K562 (cell line): ENCODE results near the gene PDPK1. TPM values are rescaled to one million over a fixed set of nuclear protein-coding genes. Genes with fewer than 3 reads are reported as not detected.

ENCODE experiments used
- BDP1 ChIP-seq: IDR thresholded peaks from 3 replicates; pipeline ENCODE4 v1.6.1; 2011; ENCODE audit not compliant: insufficient read length, insufficient read depth
- CBX3 ChIP-seq, 2 experiments: IDR thresholded peaks; 1 replicate in 1 of 2; 2 replicates in 1 of 2; pipeline ENCODE4 v1.6.1; 2012; ENCODE audit warnings: inconsistent platforms in 2 of 2, low read length in 2 of 2, borderline replicate concordance in 1 of 2, control low read depth in 1 of 2
- CBX8 ChIP-seq: fragments of 200-600 bp; sonication (generic); IDR thresholded peaks from 2 replicates; pipeline ENCODE4 v1.6.1; 2012; ENCODE audit warnings: borderline replicate concordance, mixed run types, low read depth, mild to moderate bottlenecking, moderate library complexity, mixed read lengths, low read length, control low read depth, inconsistent platforms; ENCODE audit not compliant: poor library complexity, severe bottlenecking; ENCODE audit errors: extremely low read depth
- CHCHD3 ChIP-seq: fragments of 250-450 bp; sonication (Bioruptor Pico); IDR thresholded peaks from 2 replicates; pipeline ENCODE4 v2.1.2; 2022; ENCODE audit warnings: mild to moderate bottlenecking
- CHD4 ChIP-seq: fragments of 200-600 bp; sonication (generic); IDR thresholded peaks from 3 replicates; pipeline ENCODE4 v1.6.1; 2012; ENCODE audit warnings: low read depth, mild to moderate bottlenecking, mixed read lengths, low read length, inconsistent platforms; ENCODE audit not compliant: insufficient read depth, insufficient replicate concordance, poor library complexity, severe bottlenecking
- FOXP4 ChIP-seq: sonication (generic); formaldehyde crosslinking; IDR thresholded peaks from 2 replicates; pipeline ENCODE4 v1.8.0; 2022; ENCODE audit warnings: mild to moderate bottlenecking, missing genetic modification reagents, borderline replicate concordance
- HMGN3 ChIP-seq: IDR thresholded peaks from 2 replicates; pipeline ENCODE4 v1.6.1; 2011; ENCODE audit warnings: borderline replicate concordance, low read depth, mild to moderate bottlenecking, mixed read lengths, low read length; ENCODE audit not compliant: insufficient read length; ENCODE audit errors: extremely low read depth
- KDM4B ChIP-seq, 2 experiments: fragments of 450-650 bp in 1 of 2; sonication (generic) in 1 of 2; IDR thresholded peaks; 2 replicates each; pipeline ENCODE4 v1.6.1; 2016 to 2017; ENCODE audit warnings: borderline replicate concordance in 2 of 2, antibody characterized with exemption in 1 of 2, low read depth in 1 of 2, mild to moderate bottlenecking in 1 of 2
- NFE2L1 ChIP-seq: fragments of 450-650 bp; IDR thresholded peaks from 2 replicates; pipeline ENCODE4 v1.6.1; 2016; ENCODE audit warnings: missing genetic modification characterization, low read depth, mild to moderate bottlenecking, missing compliant biosample characterization, moderate library complexity, borderline replicate concordance
- NR3C1 ChIP-seq: sonication (generic); formaldehyde crosslinking; IDR thresholded peaks from 2 replicates; pipeline ENCODE4 v1.8.1; 2022; ENCODE audit warnings: missing genetic modification reagents
- POLR2A ChIP-seq: fragments of 450-650 bp; conservative IDR thresholded peaks from 2 replicates; pipeline ENCODE4 v1.6.1; 2016
- RAD51 ChIP-seq: fragments of 450-650 bp; IDR thresholded peaks from 2 replicates; pipeline ENCODE4 v1.7.1; 2016; ENCODE audit warnings: low read depth, mild to moderate bottlenecking, borderline replicate concordance
- RUNX1 ChIP-seq: sonication (generic); IDR thresholded peaks from 2 replicates; pipeline ENCODE4 v1.6.1; 2016; ENCODE audit warnings: antibody characterized with exemption, low read depth
- SMARCB1 ChIP-seq: IDR thresholded peaks from 2 replicates; pipeline ENCODE4 v1.6.1; 2011; ENCODE audit warnings: improper control_type of control experiment, low read depth; ENCODE audit not compliant: insufficient read length
- SP2 ChIP-seq: IDR thresholded peaks from 2 replicates; pipeline ENCODE4 v1.6.1; 2011; ENCODE audit warnings: mild to moderate bottlenecking, low read depth, low read length, moderate library complexity; ENCODE audit not compliant: poor library complexity, severe bottlenecking; ENCODE audit errors: extremely low read depth
- THRB ChIP-seq: fragments of 450-650 bp; formaldehyde crosslinking; conservative IDR thresholded peaks from 2 replicates; pipeline ENCODE4 v1.4.0; 2022; ENCODE audit warnings: mild to moderate bottlenecking, missing genetic modification characterization
- XRCC5 ChIP-seq: fragments of 200-400 bp; formaldehyde crosslinking; IDR thresholded peaks from 2 replicates; pipeline ENCODE4 v1.6.1; 2017; ENCODE audit warnings: low read depth, mild to moderate bottlenecking, low read length
- ZBTB2 ChIP-seq: fragments of 450-650 bp; IDR thresholded peaks from 2 replicates; pipeline ENCODE4 v1.6.1; 2016; ENCODE audit warnings: antibody characterized with exemption
- ZC3H4 ChIP-seq: sonication (generic); formaldehyde crosslinking; IDR thresholded peaks from 2 replicates; pipeline ENCODE4 v1.9.0; 2021; ENCODE audit warnings: missing genetic modification reagents, borderline replicate concordance
- ZKSCAN1 ChIP-seq: fragments of 150-350 bp; IDR thresholded peaks from 2 replicates; pipeline ENCODE4 v1.6.1; 2016; ENCODE audit warnings: low read depth, low read length
- ZNF644 ChIP-seq: fragments of 200-800 bp; sonication (Bioruptor generic); IDR thresholded peaks from 2 replicates; pipeline ENCODE4 v1.6.1; 2016; ENCODE audit warnings: low read depth, missing genetic modification characterization, missing compliant biosample characterization
- polyA plus RNA-seq, 8 experiments: library from polyadenylated mRNA; depleted of rRNA in 4 of 8; stranded (reverse) in 5 of 8; unstranded in 3 of 8; fragments of >200 nt; fragmentation: Nextera tagmentation in 2 of 8; fragmentation: Illumina TruSeq in 1 of 8; extraction: Ambion mirVana in 2 of 8; extraction: Trizol in 1 of 8; gene quantifications; 2 replicates each; pipeline versions ENCODE4 v1.2.1 to v1.2.3, GENCODE V29; 2011 to 2014; ENCODE audit warnings: inconsistent platforms in 1 of 8, missing spikeins in 1 of 8
- total RNA-seq, 7 experiments: library from RNA; depleted of rRNA in 6 of 7; stranded (reverse); fragments of >200 nt in 6 of 7; fragmentation: Illumina TruSeq in 2 of 7; extraction: Trizol in 2 of 7; gene quantifications; 2 replicates each; pipeline versions ENCODE4 v1.2.1 to v1.2.3, GENCODE V29; 2011 to 2021; ENCODE audit warnings: low replicate concordance in 1 of 7

PDPK1 gene
- total and polyA plus RNA-seq, 9 of the 15 experiments (the other 6 are each of a cell fraction or from before 2014, with no cell fraction given) = 4.0 to 37.2 (median 18.7) TPM

DNA sequence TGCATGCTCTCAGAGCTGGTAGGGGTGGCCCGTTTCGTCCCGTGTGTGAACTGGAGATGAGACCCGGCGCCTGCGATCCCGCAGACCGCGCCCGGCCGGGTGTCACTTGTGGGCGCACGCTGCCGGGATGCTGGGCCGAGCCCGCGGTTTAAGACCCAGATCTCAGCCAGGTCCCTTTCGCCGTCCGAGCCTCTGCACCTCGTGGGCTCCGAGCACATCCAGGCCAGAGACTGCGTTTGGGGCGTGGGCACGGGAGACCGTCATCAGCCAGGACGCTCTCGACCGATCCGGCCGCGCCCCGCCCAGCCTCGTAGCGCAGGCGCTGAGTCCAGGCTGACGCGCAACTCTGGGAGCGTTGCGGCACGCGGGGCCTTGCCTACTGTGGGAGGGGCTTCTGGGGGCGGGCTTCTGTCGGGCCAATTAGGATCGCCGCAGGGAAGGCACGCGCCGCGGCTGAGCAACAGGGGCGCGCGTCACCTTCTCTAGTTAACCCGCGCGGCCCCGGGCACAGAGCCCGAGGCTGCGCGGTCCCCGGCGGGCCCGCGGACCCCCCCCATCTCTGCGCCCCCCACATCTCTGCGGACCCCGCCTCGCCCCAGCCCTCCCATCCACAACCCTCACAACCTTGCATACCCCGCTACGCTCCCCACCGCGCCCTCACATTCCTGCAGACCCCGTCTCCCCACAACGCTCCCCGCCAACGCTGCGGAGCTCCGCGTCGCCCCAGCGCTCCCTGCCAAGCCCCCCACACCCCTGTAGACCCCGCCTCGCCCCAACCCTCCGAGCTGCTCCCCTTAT, 5.9 kb upstream of the PDPK1 start (continued):
- TF ChIP-seq FOXP4 (CRISPR knock-in tag) (no peak), SP2 (no peak), NFE2L1 (no peak), ZC3H4 (no peak), THRB (CRISPR knock-in tag) (no peak), ZBTB2 (peak; percentile 60; the same call in 1 of the 2 replicates), KDM4B (IDR thresholded peaks at IDR 0.05; ENCODE audit: borderline replicate concordance in 2 of 2, low read depth in 1 of 2) (no peak; a peak in 1 of 4 replicates), RUNX1 (no peak), CHCHD3 (CRISPR knock-in tag) (no peak), RAD51 (peak; percentile 48; the same call in 1 of the 2 replicates), CBX8 (no peak), ZNF644 (tag) (no peak), SMARCB1 (no peak), POLR2A (peak; percentile 70), HMGN3 (peak; percentile 93), BDP1 (no peak), CBX3 (IDR thresholded peaks at IDR 0.05; ENCODE audit: borderline replicate concordance in 1 of 2, low read length in 2 of 2) (no peak), CHD4 (no peak), NR3C1 (CRISPR knock-in tag) (no peak), XRCC5 (peak; percentile 32; the same call in 1 of the 2 replicates), ZKSCAN1 (0 out of 2 replicates have a peak, but pooled peaks have one; percentile 12)
